OCI-M1 (cell line): ENCODE results near the gene PPARGC1A.

Experiments
- DNase-seq: peaks from one replicate; lab custom pipeline; 2025; lab: John Stamatoyannopoulos, UW

The PPARGC1A gene

DNA sequence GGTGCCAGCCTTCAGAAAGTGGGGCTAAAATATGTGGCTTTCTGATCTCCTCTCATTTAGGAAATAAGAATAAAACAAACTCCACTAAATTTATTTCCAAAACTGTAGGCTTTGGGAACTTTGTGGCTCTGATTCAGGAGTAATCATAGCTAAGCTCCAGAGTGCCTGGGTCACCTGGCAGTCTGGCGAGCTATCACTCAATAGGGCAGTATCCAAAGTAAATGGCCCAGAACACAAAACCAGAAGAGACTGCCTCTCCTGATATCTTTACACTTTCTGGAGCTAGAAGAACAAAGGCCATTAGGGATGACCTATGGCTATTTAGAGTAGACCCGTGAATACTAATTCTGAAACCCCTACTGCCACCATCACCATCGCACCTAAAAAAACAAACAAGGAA lies 17.0 kb upstream of the PPARGC1A start:
- DNase-seq = no peak

DNA sequence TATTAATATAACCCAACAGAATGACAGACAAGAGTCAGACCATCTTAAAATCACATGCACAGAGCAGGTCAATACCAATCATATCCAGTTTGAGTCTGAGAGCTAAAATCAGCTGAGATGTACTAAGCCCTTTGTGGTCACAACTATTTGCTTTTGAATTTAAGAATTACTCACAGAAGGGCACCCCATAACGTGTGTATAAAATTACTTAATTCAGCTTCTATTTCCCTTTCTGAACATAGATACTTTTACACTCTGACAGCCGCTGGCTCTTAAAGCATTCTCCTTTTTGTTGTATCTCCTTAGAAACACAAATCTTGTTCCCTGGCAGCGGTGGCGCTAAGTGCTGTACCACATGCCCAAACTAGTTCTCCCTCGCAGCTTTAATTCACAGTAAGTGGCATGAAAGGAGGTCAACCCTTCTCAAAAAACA lies 14.8 kb upstream of the PPARGC1A start:
- DNase-seq = no peak

DNA sequence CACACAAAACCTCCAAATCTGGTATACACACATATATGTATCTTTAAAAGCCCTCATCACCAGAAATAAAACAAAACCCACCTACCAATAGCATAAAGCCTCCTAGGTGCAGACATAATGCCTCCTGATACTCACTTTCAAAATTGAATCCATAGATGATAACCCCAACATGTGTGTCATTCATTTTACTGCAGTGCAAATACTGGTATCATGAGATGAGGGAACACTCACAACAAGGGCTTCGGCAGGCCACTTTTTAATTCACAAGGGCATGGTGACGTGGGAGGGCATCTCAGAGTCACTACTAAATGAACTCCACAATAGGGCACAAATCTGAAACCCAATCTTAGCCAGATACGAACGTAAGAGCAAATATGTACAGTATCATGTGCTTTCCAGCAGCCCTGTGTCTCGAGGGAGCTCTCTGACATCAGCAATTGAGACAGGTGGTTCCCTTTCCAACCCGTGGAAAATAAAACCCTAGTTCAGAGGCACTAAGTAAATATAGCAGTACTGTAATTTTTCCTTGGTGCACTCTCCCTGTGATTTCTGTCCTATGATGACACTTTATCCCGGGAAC lies 14.1 kb upstream of the PPARGC1A start:
- DNase-seq = no peak

DNA sequence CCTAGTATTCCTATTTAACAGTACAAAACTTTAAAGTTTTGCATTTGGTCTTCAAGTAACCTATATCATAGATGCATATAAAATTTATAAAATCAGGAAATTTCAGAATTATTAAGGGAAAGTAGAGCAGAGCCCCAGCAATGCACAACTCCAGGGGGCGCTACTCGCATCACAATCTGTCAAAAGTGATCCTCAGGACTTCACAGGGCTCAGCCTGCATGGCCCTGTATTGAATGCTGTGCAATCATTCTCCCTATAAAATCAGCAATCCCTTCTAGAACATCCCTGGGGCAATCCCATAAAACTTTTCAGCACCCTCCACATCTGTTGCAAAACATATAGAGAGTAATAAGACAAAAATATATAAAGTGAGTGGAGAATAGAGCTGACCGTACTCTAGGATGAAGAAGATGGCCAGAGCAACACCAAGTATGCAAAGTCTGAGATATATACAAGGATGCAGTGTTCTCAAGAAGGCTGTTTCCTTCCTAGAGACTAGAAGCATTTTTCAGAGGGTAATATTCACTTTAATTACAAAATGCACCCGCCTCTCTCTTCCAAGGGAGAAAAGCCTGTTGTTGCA lies 12.5 kb upstream of the PPARGC1A start:
- DNase-seq = no peak

DNA sequence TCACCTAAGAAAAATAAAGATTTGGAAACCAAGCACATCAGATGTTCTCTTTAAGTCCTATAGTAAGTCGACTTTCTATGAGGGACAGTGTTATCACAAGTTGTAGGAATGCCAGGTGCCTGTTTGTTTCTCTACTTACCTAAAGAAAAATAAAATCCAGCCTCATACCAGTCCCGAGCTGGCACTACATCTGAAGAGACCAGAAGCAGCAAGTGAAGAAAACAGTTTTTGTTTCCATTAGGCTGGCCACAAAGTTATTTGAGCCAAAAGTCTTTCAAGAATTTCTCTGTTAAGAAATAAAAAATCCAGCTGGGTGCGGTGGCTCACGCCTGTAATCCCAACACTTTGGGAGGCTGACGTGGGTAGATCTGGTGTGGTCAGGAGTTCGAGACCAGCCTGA lies 10.8 kb upstream of the PPARGC1A start:
- DNase-seq = no peak

DNA sequence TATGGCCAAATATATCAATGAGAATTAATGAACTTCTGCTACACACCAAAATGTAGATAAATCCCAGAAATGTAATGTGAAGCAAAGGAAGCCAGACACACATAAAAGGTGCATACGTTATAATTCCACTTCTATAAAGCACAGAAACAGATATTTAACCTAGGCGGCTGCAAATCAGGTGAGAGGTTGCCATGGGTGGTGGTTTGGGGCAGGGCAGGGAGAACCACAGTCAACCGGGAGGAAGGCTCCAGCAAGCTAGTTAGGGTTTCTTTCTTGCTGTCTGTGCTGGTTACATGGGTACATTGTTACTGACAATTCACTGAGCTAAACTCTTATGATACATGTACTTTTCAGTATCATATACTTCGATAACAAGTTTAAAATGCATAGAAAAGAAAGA lies 9.7 kb upstream of the PPARGC1A start:
- no peak for DNase-seq

DNA sequence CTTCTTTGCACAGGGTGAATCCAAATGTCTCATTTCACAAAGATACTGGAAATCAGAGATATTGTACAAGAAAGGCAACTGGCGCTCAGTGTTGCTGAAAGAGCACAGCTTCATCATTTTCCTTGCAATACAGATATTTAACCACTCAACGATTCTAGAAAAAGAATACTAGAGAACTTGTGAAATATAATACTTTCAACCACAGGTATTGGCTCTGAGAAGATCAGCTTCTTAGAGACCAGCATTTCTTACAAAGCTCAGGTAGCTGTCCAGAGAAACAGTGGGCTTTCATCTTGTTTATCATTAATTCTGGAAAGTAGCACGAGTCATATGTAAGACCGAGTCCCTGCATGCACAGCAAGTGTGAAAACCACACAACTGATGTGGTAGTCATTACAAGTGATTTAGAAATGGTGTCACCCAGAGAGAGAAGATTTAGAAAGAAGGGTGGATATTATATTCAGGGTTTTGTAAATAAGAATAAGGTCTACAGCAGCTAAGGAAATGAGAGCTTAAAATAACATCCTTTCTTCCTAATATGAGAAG lies 7.8 kb upstream of the PPARGC1A start:
- DNase-seq = no peak

DNA sequence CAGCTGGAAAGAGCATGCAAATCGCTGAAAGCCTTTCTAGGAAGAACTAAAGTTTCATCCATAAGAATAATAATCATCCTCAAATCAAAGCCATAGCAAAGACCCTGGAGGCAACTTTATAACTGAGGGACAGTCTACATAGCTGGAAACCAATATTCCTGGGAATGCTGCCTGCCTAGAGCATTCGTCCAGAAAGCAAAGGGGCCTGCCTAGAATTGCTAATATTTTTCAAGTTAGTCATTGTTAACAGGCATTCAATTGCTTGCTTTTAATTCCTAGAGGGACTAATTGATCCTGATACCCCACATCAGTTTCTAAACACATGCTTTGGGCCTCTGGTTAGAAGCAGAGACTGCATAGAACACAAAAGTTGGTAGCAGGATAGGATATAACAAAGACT lies 4.2 kb upstream of the PPARGC1A start:
- no peak for DNase-seq

DNA sequence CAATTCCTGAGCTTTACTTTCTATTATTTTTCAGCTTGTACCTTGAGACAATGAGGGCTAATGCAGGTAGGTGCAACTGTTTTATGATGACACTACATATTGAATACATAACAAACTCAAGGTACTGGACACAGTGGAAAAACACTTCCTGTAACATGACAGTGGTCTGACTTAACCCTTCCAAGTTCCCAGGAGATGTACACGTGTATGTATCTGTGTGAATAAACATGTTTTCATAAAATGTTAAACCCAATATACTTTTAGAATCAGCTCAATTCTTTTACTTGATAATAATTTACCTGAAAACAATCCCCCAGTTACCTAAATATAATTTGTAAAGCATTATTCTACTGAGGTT lies 1.2 kb upstream of the PPARGC1A start:
- no peak for DNase-seq

DNA sequence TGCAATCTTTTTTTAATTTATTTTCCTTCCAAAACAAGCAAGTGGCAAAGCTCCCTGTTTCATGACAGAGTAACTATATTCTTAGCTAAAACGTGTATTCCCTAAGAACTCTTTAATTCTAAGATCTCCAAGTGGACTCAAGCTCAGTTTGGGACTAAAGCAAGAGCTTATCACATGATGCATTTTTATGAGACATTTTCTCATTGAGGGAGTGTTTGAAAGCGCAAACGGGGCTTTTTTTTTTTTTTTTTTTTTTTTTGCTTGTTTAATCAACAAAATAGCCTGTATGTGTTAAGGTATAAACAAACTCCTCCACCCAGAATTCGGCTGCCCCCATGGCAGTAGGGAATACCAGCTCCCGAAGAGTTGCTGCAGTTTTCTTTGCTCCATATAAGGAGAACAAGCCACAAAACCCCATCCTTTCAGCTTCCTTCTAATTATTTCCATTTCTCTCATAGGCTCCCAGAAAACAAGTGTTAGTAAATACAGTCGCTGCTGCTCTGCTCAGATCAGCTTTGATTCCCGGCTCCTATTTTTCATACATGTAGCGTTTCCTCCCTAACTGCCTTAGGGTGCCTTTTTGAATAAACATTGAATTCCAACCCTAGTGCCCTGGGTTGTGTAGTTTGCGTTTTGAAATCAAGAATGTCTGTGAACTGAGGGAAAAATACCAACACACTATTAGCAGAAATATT lies 669 bp upstream of the PPARGC1A start:
- no peak for DNase-seq

DNA sequence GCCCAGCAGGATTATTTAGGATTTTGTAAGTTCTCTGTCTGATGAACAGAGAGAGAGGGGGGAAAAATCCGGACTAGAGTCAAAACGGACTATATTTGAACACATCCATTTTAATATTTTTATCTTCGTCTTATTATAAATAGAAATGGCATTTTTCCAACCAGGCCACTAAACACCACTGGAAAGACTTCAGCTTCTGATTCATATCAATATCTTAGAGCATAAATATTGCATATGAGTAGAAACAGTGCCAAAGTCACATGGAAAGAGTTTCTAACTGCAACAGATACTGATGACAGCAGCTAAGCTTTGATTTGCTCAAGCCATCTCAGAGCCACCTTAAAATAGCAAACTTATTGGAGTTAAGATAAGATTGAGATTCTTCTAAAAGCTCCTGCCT lies 456 bp downstream of the PPARGC1A start:
- no peak for DNase-seq

DNA sequence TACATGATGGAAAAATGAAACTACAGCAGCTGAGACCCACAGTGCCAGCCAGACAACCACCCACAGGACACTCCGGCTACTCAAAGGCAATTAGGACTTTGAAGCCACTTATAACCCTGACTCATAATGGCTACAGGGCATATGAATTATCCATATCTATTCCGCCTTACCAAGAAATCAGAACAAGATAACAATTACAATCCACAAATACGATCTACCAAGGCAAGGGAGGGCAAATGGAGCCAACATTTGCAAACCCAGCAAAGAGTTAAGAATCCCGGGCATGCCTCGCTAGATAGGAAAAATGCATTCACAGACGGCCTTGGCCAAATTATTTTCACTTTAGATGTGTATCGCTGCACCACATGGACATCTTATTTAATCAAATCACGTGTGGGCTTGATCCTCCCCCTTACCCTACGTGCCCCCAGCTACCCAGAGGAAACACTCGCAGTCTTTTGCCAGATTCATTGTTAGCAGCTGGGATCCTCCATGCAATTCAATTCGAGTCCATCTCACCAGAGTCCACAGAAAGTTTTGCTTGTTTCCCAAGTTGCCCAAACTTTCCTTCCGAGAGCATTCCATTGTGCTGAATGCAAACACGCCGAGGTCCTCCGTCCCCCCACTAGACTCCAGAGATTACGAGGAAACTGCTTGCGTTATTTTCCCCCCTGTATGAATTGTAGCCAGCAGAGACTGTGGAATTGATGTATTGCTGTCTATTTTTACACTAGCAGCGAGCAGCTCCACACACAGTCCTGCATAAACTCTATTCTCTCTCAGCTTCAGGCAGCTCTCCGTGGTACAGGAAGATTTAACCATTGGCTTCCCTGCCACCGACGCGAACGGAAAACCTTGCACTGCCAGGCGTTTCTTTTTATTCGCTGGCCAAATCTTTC lies 1.2 kb downstream of the PPARGC1A start:
- DNase-seq = no peak

DNA sequence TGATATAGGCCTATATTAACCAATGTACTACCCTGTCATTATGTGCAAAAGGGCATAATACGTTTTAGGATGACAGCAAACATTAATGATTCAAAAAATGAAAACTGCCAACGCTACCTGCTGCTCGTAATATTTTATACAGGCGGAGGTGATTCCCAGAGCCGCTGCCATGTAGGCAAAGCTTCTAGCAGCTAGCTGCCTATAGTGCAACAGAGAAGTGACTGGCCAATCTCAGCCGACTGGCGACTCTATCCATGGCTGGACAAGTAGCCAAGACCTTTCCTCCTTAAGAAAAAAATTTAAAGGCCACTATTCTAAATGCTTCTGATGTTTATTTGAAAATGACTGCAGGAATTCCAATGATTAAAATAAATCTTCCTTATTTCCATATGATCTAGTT lies 1.9 kb downstream of the PPARGC1A start:
- DNase-seq = no peak

DNA sequence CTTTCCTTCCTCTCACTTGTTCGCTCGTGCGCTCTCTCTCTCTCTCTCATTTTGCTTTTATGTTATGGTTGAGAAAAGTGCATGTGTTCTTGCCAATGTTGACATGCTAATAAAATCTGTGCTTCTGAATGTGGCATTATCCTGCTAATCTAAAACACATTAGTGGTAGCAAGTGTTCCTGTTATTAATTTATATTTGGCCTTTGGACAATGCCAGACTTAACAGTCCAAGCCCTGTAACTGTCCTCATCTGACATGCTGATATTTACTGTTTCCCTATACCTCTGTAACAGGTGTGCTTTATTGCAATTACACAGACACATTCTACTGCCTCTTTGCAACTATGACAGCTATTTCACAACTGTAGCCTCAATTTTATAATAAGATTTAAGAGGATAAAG lies 2.7 kb downstream of the PPARGC1A start:
- no peak for DNase-seq

DNA sequence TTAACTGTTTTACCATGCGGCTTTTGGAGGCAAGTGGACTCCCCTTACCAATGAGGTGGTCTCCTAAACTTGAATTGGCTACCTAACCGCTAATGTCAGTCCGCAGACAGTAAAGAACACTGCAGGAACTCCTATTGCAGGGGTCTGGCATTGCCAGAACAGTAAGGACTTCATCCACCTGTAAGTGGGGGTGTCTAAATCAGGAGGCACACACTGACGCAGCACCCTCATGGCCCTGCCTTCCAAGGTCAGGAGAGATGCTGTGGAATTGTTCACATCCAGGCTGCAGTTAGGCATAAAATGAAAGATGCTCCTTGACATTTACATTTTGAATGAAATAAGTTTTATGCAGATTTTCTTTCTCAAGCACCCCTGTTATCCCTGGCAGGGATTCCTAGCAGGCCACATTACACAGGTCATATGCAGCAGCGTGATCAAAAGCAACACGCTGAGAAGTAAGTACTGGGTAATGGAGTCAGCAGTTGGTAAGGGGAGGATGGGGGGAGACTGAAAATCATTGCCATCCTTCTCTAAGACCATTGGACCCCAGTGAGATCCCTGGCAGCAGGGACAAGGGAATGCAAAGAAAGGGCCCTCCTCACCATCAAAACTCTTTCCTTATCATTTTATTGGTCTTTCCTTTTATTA lies 3.8 kb downstream of the PPARGC1A start:
- DNase-seq = no peak

DNA sequence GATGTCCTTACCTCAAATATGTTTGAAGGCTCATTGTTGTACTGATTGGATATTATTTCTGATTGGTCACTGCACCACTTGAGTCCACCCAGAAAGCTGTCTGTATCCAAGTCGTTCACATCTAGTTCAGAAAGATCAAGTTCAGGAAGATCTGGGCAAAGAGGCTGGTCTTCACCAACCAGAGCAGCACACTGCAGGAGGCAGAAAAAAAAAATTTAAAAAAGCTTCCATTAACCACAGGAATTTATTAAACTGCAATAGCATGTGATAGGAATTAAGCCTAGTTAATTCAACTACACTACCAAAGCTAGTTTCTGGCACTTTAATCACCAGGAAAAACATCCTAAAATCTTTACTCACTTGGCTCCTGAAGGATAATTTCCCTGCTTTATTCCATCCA lies 5.1 kb downstream of the PPARGC1A start:
- no peak for DNase-seq

DNA sequence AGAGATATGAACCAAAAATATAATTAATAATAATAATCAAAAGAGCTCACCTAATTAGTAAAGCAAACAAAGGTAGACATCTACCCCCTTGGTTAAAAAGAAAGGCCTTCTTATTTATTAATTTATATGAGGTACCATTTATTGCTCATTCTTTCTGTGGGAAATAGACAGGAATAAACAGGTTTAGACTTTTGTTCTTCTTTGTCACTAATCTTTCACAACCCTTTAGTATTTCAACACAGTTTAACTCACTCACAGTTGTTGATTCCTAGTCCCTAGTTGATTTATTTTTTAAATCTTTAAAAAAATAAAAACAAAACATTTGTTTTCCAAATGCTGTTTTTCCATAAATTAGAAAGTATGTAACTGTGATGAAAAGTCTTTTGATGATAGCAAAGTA lies 5.6 kb downstream of the PPARGC1A start:
- no peak for DNase-seq

DNA sequence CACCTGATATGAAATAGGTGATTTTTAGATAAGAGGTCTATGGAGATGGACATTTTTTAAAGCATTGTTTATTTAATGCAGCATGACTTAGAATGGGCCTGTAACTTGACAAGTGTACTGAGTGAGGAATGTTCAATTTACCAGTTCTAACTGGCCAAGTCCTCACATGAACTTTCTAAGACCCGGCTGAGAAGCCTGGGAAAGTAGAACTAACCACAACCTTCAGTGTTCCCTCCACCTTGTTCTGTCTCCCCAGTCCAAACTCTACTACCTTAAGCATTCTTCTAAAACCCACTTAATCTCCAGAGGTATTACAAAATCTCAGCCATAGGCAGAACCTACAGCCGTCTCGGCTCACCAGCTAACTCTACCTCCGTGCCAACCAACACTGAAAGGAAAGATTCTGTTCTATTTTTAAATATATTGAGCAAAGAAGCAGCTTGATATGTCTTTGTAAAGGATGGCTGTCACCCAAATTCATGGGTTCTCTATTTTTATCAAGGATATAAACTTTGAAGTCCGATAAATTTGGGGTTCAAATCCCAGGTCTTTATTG lies 6.8 kb downstream of the PPARGC1A start:
- no peak for DNase-seq

DNA sequence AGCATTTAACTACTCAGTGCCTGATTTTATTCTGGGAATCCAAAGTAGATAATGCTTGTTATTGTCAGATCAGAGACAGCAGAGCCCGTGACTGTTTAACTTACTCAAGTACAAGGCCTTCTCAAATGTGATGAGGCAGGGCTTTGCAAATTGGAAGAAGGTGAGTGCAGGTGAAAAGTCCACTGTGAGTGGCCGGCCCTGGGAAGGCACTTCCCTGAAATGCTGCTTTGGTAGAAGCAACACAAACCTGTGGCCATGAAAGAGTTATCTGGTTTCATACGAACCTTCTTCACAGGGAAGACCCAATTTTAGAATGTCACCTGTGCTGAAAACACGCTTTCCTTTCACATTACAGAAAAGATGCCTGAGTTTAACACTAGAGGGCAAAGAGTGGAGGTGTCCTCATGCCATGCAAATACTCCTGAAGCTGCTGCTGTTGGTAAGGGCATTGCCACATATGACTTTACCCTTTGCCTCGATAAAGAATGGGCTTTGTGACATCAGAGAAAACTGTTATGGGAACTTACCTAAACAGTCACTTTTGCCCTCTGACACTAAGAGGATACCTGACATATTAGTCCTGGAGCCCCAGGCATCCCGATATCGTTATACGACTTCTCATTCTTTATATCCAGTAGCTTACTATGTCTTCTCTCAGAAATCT lies 8.0 kb downstream of the PPARGC1A start:
- DNase-seq = no peak

DNA sequence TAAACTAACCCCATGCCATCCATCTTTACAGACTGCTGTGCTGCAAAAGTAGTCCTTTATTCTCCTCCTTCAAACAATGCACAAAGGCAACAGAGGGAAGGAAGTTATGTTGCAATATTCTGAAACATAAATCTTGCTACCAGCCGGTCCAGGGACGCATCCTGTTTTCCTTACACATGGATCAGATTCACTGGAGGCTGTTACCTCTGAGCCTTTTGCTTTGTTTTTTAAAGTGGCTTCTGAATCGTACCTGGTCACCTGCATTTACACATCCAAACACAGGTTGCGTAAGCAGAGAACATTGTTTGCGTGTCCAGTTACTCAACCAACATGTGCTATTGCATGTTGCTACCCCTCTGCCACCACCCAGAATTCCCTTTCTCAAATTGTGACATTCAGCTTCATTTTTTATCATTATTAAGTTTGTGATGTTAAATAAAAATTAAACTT lies 8.8 kb downstream of the PPARGC1A start:
- DNase-seq = no peak
